NCI-H1930 (cell line): Measurements from ENCODE around the gene HS3ST5.

ENCODE experiments used
- DNase-seq, 2 experiments: peaks; one replicate each; lab custom pipeline; 2025; lab: John Stamatoyannopoulos, UW

HS3ST5 gene

GRCh38 chr6:114195027-114195365, 147.8 kb downstream of the HS3ST5 start:
- DNase-seq = no peak

GRCh38 chr6:114194362-114195026, 148.3 kb downstream of the HS3ST5 start:
- no peak for DNase-seq

GRCh38 chr6:114187563-114187962, 155.3 kb downstream of the HS3ST5 start:
- no peak for DNase-seq

DNA sequence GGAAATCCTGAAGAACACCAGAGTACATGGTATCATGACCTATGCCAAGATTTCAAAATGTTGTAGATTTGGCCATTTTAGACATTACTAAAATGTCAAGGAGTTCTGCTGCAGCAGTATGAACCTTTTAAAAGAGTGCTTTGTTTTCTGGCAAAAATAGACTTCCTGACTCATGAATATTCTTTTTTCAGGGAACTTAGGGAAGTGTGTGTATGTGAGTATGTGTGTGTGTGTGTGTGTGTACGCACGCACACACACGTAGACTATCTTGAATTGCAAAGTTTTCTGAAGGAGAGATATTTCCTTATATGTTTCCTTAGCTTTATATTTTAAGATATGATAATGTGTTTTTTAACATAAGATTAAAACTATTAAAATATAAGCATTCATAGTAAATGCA, 161.2 kb downstream of the HS3ST5 start:
- no peak for DNase-seq

GRCh38 chr6:114179411-114179810, 163.4 kb downstream of the HS3ST5 start:
- no peak for DNase-seq

- DNase-seq = no peak
Measured at GRCh38 chr6:114176726-114177125, 166.1 kb downstream of the HS3ST5 start.

GRCh38 chr6:114172576-114173260, 170.1 kb downstream of the HS3ST5 start:
- DNase-seq = no peak

DNA sequence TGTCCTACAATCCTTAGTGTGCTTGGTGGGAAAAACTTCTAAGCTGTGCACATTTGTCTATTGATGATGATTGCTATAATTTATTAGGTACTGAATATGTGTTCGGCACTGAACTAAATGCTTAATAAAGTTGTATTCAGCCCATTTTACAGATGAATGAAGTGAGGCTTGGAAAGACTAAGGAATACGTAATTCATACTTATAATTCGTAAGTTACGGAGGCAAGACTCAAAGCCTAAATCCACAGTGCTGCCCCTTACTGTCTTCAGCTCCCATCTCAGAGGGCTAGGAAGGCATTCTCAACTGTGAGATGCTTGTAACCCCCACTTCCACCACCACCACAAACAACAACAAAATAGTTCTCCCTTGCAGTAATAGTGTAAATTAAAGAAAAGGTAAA, 171.3 kb downstream of the HS3ST5 start:
- no peak for DNase-seq

DNA sequence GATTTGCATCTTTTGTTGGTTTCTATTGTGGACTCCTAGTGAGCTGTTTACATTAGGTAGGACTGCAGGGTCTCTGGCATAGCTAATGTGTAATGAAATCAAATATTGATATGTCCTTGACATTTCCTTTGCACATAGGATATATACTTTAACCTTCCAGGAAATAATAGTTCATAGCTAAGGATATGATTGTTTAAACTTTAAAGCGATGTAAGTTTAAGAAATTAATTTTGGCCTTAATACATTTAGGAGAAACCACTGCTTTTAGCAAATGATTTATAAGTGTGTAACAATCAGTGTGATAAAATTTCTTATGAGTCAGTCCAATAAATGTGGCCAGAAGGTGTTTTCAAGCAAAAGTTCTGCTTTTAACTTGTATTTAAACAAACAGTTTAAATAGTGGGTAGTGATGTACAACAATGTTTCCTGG, 171.8 kb downstream of the HS3ST5 start:
- no peak for DNase-seq

GRCh38 chr6:114170372-114170771, 172.5 kb downstream of the HS3ST5 start:
- DNase-seq = no peak

DNA sequence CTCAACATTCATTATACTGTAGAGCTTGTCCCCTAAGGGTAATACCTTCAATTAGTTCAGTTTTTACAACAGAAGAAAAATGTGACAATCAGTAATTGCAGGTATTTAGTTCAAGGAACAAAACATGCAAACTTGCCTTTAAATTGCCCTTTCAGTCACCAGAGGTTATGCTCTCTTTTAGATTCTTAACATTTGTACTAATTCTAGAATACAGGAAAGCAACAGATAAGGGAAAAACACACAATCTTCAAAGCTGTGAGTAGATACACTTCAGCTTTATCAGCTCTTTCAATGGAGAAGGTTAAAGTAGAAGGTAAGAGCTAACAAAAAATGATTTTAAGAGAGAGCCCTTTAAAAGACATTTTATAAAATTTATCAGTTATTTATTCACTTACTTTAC, 173.1 kb downstream of the HS3ST5 start:
- no peak for DNase-seq

DNA sequence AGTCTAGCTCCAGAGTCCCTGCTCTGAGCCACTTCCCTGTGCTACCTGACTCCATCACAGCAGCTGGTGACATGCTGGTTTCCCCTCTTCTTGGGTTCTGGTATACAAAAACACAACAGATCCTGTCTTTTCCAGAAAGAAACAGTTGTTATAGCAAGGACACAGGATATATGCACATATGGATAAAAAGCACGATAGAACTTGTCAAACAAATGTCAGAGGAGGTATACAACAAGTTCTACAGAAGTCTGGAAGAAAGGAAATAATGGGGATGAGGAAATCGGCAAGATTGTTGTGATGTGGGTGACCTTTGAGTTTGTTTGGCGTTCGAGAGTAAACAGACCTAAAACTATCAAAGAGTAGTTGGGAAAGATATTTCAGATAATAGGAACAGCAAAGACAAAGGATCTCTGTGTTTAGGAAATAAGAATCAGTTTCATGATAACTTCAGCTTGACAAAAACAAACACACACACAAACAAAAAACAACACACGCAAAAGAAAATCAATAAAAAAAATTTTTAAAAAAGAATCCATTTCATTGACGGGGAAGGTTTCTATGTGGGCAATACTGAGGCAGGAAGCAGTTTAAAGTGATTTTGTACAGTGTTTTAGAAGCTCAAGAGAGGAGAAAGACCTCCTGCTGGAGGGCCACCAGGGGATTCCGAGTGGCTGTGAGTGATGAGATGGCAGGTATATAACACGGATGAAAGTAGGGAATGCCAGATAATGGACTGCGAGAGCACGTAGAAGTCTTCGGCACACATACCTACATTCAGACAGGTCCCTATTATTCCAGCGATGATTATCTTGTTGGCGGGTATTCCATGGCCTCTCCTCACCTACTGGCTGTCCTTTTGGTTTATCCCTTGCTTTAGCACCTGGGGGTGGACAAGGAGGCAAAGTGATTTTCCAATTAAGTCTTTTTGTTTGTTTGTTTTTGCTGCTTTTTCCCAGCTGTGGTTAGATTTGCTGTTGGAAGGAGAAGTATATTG, 174.9 kb downstream of the HS3ST5 start:
- no peak for DNase-seq

- DNase-seq = no peak
Measured at GRCh38 chr6:114164207-114164606, 178.6 kb downstream of the HS3ST5 start.

DNA sequence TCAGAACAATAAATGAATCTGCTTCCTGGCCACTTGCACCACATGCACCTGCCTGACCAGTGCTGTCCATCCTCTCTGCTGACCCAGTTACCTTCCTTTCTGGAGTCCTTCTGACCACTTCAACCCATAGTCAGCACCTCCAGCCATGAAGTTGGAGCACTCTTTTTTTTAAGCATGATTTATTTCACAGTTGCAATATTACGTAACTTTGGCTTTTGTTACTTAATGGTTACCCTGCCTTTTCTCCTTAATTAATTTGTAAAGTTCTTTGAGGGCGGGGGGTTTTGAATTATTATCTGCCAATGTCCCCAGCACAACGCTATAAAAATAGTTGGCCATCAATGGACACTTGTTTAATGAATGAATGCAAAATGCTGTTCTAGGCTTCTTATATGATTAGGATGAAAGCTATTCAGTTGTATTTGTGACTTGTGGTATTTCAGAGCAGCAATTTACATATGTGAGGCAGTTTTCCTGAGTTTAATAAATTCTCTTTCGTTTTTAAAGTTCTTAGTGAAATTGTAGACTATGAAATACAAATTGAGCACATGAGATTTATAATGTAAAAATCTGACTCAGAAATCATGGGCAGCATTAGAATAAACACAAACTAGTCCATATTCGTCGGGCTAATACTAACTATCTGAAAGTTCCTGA, 180.0 kb downstream of the HS3ST5 start:
- no peak for DNase-seq

DNA sequence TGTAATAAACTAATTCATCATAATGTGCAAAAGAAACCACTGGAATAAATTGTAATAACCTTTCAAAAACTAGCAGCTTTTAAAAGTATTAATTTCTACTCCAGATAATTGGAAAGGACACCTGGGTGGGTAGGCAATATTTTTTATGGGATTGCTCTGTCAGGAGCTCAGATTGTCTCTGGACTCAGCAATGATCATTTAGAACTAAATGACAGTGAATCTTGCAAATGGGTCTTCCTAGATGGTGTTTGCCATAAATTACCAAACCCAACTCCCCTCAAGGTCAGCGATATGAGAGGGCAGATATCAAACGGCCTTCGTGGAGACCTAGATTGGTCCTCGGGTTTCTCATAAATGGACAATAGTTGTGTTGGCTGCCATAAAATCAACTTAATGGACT, 181.9 kb downstream of the HS3ST5 start:
- DNase-seq = no peak

DNA sequence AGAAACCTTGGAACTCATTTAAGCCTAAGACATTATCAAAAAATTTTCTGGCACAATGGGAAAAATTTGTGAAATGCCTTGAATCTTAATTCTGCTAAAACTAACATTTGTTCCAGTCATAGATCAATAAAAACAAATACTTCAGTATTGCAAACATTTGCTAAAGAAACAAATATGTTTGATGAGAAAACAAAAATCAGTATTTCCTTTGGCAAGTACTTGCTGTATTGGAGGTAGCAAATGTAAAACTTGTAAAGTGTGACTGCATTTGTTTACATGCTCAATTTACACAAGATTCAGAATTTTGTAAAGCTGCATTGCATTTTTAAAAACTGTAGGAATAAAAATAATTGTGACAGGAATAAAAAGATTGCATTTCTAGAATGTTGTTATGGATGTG, 183.1 kb downstream of the HS3ST5 start:
- DNase-seq = no peak

- no peak for DNase-seq
Measured at GRCh38 chr6:114158838-114159694, 183.8 kb downstream of the HS3ST5 start.

- no peak for DNase-seq
Measured at GRCh38 chr6:114158411-114158810, 184.4 kb downstream of the HS3ST5 start.

GRCh38 chr6:114157848-114158247, 185.0 kb downstream of the HS3ST5 start:
- no peak for DNase-seq

DNA sequence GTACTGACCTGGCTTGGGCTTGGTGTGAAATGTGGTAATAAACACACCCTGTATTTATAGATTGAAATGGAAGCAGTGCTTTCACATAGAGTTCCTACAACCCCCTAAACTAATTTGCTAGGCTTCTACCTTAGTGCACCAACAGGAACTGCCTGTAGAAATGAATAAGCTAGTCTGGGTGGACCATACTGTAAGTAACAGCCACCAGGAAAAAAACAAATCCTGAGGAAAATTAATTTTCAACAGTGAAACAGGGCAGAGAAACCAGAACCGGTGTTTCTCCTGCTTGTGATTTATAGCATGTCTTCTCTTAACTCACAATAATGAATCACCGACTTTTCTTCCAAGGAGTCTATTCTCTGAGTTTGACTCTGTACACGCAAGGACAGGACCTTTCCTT, 187.1 kb downstream of the HS3ST5 start:
- DNase-seq = no peak

DNA sequence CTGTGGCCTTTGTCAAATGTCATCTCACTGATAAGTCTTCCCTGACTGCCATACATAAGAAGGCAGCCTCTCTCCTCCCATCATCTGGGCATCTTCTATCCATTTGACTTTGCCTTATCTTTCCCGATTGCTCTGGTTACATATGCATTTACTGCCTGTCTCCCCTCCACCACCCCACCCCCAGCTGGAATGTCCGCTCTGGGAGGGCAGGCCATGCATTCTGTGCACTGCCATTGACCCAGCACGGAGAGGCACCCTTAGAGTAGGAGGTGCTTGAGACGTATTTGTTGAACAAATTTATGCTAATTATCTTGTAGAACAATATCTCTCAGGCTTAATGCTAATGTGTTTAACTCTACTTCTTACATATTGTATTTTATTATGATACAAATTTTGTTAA, 188.0 kb downstream of the HS3ST5 start:
- DNase-seq = no peak
